22Rv1 (cell line): ENCODE data around the gene FBXO7.

Experiments used
- H3K27ac ChIP-seq: fragments of 450-650 bp; 2 replicates; pipeline ENCODE4 v1.5.1; 2017
- ZFX ChIP-seq: fragments of 450-650 bp; IDR thresholded peaks from 2 replicates; pipeline ENCODE4 v1.6.1; 2017; ENCODE audit warnings: antibody characterized with exemption, borderline replicate concordance
- TF ChIP-seq, protein P1 (sequence below): fragments of 450-650 bp; IDR thresholded peaks from 2 replicates; pipeline ENCODE4 v1.5.1; 2017; ENCODE audit warnings: mild to moderate bottlenecking

The FBXO7 gene

DNA sequence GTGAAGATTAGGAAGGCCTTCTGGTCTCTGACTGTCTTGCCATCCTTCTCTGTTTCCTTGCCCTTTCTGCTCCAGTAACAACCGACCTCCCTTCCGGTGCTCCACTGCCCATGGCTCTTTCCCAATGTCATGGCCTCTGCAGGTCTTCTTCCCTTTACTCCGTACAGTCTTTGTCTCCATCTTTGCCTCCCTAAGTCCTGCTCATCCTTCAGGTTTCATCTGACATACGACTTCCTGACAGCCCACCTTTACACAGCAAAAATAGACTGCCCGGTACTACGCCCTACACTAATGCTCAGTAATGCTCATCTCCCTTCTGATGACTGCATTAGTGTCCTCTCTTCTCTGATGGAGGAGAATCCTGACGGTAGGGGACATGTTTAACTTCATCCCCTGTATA, 63.9 kb downstream of the FBXO7 start:
- no peak overlapping the region for H3K27ac ChIP-seq
- no peak for TF ChIP-seq ZFX
- TF ChIP-seq, protein P1, sequence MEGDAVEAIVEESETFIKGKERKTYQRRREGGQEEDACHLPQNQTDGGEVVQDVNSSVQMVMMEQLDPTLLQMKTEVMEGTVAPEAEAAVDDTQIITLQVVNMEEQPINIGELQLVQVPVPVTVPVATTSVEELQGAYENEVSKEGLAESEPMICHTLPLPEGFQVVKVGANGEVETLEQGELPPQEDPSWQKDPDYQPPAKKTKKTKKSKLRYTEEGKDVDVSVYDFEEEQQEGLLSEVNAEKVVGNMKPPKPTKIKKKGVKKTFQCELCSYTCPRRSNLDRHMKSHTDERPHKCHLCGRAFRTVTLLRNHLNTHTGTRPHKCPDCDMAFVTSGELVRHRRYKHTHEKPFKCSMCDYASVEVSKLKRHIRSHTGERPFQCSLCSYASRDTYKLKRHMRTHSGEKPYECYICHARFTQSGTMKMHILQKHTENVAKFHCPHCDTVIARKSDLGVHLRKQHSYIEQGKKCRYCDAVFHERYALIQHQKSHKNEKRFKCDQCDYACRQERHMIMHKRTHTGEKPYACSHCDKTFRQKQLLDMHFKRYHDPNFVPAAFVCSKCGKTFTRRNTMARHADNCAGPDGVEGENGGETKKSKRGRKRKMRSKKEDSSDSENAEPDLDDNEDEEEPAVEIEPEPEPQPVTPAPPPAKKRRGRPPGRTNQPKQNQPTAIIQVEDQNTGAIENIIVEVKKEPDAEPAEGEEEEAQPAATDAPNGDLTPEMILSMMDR = no peak

DNA sequence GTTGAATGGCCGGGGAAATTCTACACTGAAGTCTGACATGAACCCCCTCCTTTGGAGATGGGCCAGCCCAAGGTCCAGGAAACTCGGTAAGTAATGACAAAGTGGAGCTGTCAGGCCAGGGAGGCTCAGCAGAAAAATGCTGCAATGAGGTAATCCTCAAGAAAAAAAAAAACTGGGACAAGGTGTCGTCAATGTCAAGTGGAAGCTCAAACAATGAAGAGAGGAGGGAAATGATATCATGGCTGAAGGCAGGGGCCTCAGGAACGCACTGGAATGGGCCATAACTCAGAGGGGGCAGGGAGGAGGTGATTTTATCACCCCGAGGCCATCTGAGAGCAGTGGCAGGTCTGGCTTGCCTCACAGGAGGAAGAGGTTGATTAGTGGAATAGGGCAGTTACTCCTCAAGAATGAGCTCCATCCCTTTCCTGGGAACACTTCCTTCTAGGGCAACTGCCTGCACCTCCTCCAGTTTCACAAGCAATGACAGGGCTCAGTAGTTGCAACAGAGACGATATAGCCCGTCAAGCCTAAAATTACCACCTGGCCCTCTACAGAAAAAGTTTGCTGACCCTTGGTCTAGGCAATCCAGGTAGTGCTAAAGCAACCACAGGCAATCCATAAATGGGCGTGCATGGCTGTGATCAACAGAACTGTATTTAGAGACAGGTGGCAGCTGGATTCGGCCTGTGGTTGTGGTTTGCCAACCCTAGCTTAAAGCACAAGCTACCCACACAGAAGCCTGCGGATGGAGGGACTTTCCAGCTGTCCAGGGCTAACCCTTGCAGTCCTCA, 65.2 kb downstream of the FBXO7 start:
- TF ChIP-seq, protein P1 = no peak
- TF ChIP-seq ZFX = no peak
- no peak overlapping the region for H3K27ac ChIP-seq

DNA sequence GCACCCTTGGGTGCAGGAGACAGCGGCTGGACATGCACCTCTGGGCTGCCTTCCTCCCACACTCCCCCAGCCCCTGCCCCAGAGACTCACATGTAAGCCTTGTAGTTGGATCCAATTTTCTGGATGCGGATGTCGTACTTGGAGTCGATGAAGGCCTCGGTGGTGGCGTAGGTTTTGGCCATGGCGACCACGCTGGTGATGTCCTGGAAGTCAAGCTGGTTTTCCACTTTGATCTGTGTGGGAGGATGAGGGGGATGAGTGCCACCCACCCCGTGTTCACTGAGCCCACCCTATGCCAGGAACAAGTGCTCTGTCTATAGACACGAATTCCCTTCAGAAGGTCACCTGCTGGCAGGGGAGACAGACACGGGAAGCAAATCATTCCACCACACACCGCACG, 66.9 kb downstream of the FBXO7 start:
- TF ChIP-seq, protein P1 = no peak
- no peak for TF ChIP-seq ZFX
- H3K27ac ChIP-seq = no peak overlapping the region

DNA sequence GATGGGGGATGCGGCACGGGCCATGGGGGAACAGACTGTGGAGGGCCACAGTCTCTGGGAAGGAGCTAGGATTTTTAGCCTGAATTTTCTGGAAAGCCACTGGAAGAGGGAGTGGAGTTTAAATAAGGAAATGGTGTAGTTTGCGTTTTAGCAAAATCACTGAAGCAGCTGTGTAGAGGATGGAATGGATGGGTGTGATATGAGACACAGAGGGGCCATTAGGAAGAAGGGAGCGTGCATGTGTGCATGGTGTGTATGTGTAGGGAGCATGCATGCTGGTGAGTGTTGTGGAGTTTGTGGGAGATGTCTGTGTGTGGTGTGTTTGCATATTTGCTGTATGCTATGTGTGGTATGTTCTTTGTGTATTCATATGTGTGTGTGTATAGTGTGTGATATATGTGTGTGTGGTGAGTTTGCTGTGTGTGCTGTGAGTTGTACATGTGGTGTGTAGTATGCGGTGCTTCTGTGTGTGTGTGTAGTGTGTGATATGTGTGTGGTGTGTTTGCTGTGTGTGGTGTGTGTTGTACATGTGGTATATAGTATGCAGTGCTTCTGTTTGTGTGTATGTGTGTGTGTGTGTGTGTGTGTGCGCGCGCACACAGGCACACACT, 67.6 kb downstream of the FBXO7 start:
- TF ChIP-seq ZFX = no peak
- H3K27ac ChIP-seq = no peak overlapping the region

DNA sequence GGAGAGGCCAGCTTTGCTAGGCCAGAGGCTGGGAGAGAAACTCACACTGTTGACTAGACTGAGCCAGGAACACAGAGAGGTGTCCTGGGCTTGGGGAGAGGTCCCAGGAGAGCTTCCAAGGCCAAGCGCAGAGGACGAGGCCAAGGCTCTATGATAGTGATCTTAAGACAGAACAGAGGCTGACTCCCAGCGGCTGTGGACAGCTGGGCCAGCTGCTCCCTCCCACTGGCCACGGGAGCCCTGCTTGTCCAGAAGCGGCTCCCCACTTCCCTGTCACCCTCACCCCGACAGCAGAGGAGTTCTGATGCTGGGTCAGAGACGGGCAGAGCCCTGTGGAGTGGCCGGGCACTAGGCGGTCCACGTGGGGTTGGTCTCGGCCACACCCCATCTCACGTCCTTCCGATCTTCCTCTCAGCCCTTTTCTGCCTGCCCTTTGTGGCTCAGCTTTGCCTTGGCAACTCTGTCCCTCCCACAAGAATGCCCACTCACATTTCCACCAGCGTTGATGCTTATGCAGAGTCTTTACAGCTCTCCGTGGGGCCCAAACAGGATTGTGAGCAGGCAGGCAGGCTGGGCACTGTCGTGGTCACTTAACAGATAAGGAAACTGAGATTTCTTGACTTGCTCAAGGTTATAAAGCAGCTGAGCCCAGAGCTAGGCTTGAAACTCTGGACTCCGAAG, 68.2 kb downstream of the FBXO7 start:
- no peak for TF ChIP-seq ZFX
- TF ChIP-seq, protein P1 = no peak
- H3K27ac ChIP-seq = no peak overlapping the region

DNA sequence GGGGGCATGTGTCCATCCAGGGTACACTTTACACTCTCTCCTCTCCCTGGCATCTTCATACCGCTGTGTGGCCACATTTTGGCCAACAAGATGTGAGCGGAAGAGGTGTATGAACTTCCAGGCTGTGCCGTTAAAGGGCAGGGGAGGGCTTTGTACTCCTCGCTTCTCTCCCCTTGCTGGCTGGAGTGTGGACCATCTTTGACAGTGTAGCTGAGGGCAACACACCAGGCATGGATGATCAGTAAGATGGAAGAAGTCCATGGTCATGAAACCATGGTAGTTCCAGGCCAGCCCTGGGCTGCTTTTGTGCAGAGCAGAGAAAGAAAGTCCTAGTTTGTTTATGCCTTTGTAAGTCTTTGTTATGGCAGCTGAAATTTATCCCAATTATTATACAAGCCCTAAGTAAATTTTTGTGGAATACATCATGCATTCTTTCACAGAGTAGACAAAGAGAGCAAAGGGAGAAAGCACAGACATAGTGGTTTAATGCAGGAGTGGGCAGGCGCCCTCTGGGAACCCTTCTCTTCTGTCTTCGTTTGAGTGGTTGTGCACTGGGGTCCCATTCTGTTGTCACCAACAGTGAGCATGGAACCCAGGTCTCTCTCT, 70.4 kb downstream of the FBXO7 start:
- TF ChIP-seq, protein P1 = no peak
- TF ChIP-seq ZFX = no peak

DNA sequence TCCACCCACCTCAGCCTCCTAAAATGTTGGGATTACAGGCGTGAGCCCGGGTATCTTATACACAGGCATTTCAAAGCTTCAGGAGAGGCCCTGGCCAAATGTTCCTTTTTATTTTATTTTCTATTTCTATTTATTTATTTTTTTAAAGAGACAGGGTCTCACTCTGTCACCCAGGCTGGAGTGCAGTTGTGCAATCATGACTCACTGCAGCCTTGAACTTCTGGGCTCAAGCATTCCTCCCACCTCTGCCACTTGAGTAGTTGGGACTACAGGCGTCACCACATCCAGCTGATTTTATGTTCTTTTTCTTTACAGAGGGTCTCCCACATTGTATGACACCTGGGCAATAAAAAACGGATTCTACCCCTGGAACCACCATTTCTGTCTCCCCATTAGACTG, 71.2 kb downstream of the FBXO7 start:
- TF ChIP-seq, protein P1 = no peak
- no peak for TF ChIP-seq ZFX
- H3K27ac ChIP-seq = no peak overlapping the region

More for the DNA sequence above, 70.4 kb downstream of the FBXO7 start:
- no peak overlapping the region for H3K27ac ChIP-seq
